Peyer's patch (tissue), 4 donors: ENCODE data around the gene KCNIP4.

ENCODE experiments used
- POLR2A ChIP-seq, 2 donors: fragments of 450-650 bp; IDR thresholded peaks; one replicate each; pipeline ENCODE4 v1.5.1; 2017; ENCODE audit warnings: antibody characterized with exemption in 2 of 2, mild to moderate bottlenecking in 2 of 2, moderate library complexity in 2 of 2
- TF ChIP-seq, protein P1 (sequence below), 6 experiments: fragments of 450-650 bp in 4 of 6; fragments of 200-600 bp in 2 of 6; sonication (generic) in 1 of 6; IDR thresholded peaks; one replicate each; pipeline ENCODE4 v1.5.1; 2017 to 2019; ENCODE audit warnings: antibody characterized with exemption in 6 of 6, mild to moderate bottlenecking in 3 of 6, moderate library complexity in 1 of 6

- TF ChIP-seq, protein P1, sequence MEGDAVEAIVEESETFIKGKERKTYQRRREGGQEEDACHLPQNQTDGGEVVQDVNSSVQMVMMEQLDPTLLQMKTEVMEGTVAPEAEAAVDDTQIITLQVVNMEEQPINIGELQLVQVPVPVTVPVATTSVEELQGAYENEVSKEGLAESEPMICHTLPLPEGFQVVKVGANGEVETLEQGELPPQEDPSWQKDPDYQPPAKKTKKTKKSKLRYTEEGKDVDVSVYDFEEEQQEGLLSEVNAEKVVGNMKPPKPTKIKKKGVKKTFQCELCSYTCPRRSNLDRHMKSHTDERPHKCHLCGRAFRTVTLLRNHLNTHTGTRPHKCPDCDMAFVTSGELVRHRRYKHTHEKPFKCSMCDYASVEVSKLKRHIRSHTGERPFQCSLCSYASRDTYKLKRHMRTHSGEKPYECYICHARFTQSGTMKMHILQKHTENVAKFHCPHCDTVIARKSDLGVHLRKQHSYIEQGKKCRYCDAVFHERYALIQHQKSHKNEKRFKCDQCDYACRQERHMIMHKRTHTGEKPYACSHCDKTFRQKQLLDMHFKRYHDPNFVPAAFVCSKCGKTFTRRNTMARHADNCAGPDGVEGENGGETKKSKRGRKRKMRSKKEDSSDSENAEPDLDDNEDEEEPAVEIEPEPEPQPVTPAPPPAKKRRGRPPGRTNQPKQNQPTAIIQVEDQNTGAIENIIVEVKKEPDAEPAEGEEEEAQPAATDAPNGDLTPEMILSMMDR (IDR thresholded peaks at IDR 0.05), result no peak
- no peak for TF ChIP-seq POLR2A (IDR thresholded peaks at IDR 0.05)
Observed at GRCh38 chr4:21726255-21726815, 222.2 kb downstream of the KCNIP4 start.
